Measurements from ENCODE around the gene KLHL41. TPM values are rescaled to one million over a fixed set of nuclear protein-coding genes. Genes with fewer than 3 reads are reported as not detected.

Gene KLHL41
- total RNA-seq, 2 experiments from 2014 or later, result not detected

GRCh38 chr2:169495310-169495928 is 14.1 kb upstream of the KLHL41 start:
- H3K27me3 Mint-ChIP-seq, result no peaks in the 10 kb centered on the region
- CTCF ChIA-PET, result no interaction called here
- H3K4me3 Mint-ChIP-seq, result no peak overlapping the region
- POLR2A ChIA-PET, result no interaction called here
- Histone ChIP-seq H3K4me3 (ENCODE audit: low read length) (no peak overlapping the region), H3K36me3 (ENCODE audit: insufficient read depth, low read length) (no peaks in the 10 kb centered on the region), H3K27me3 (ENCODE audit: control insufficient read depth in 1 of 2, insufficient read depth in 2 of 2, low read length in 2 of 2) (no peaks in the 10 kb centered on the region), H3K27ac (ENCODE audit: low read depth in 1 of 2, low read length in 2 of 2) (no peak overlapping the region), H3K9me3 (ENCODE audit: control insufficient read depth in 1 of 2, insufficient read depth in 1 of 2, low read length in 2 of 2) (no peaks in the 10 kb centered on the region), H3K4me1 (ENCODE audit: insufficient read depth, low read length) (no peaks in the 10 kb centered on the region)
- TF ChIP-seq CTCF (IDR thresholded peaks at IDR 0.05), result no peak
- H3K27ac Mint-ChIP-seq, result no peak overlapping the region
- peaks cover 14% of the 10 kb centered on the region for H3K36me3 Mint-ChIP-seq (ENCODE audit: low read depth)
- intact Hi-C loops (cut with DNase I, micrococcal nuclease), result no loop called here
- DNase-seq (no peak), ATAC-seq (ENCODE audit: poor library complexity) (no peak)
- H3K9me3 Mint-ChIP-seq, result no peaks in the 10 kb centered on the region
- H3K4me1 Mint-ChIP-seq (ENCODE audit: low read depth), result no peaks in the 10 kb centered on the region

GRCh38 chr2:169504651-169505050 is 4.9 kb upstream of the KLHL41 start:
- Mint-ChIP-seq H3K4me3 (no peak overlapping the region), H3K27me3 (no peaks in the 10 kb centered on the region), H3K9me3 (no peaks in the 10 kb centered on the region), H3K27ac (no peak overlapping the region), H3K4me1 (ENCODE audit: low read depth) (no peaks in the 10 kb centered on the region), H3K36me3 (ENCODE audit: low read depth) (peaks cover 7% of the 10 kb centered on the region)
- ATAC-seq (ENCODE audit: poor library complexity) (no peak), DNase-seq (no peak)
- H3K4me1 ChIP-seq (ENCODE audit: insufficient read depth, low read length), result no peaks in the 10 kb centered on the region
- TF ChIP-seq CTCF (IDR thresholded peaks at IDR 0.05), result no peak
- no peak overlapping the region for H3K27ac ChIP-seq (ENCODE audit: low read depth in 1 of 2, low read length in 2 of 2)
- ChIA-PET POLR2A (no interaction called here), CTCF (no interaction called here)
- H3K27me3 ChIP-seq (ENCODE audit: control insufficient read depth in 1 of 2, insufficient read depth in 2 of 2, low read length in 2 of 2), result no peaks in the 10 kb centered on the region
- no peaks in the 10 kb centered on the region for H3K36me3 ChIP-seq (ENCODE audit: insufficient read depth, low read length)
- no peaks in the 10 kb centered on the region for H3K9me3 ChIP-seq (ENCODE audit: control insufficient read depth in 1 of 2, insufficient read depth in 1 of 2, low read length in 2 of 2)
- H3K4me3 ChIP-seq (ENCODE audit: low read length), result no peak overlapping the region
- intact Hi-C loops (cut with DNase I, micrococcal nuclease), result no loop called here

GRCh38 chr2:169507698-169508097 is 1.8 kb upstream of the KLHL41 start:
- ChIA-PET POLR2A (no interaction called here), CTCF (no interaction called here)
- H3K4me3 ChIP-seq (ENCODE audit: low read length), result no peak overlapping the region
- no peaks in the 10 kb centered on the region for H3K9me3 Mint-ChIP-seq
- DNase-seq (no peak), ATAC-seq (ENCODE audit: poor library complexity) (no peak)
- H3K4me1 Mint-ChIP-seq (ENCODE audit: low read depth), result no peaks in the 10 kb centered on the region
- H3K36me3 ChIP-seq (ENCODE audit: insufficient read depth, low read length), result no peaks in the 10 kb centered on the region
- peaks cover 7% of the 10 kb centered on the region for H3K36me3 Mint-ChIP-seq (ENCODE audit: low read depth)
- intact Hi-C loops (cut with DNase I, micrococcal nuclease), result no loop called here
- H3K27ac ChIP-seq (ENCODE audit: low read depth in 1 of 2, low read length in 2 of 2), result no peak overlapping the region
- no peak overlapping the region for H3K4me3 Mint-ChIP-seq
- no peak overlapping the region for H3K27ac Mint-ChIP-seq
- H3K27me3 ChIP-seq (ENCODE audit: control insufficient read depth in 1 of 2, insufficient read depth in 2 of 2, low read length in 2 of 2), result no peaks in the 10 kb centered on the region
- H3K9me3 ChIP-seq (ENCODE audit: control insufficient read depth in 1 of 2, insufficient read depth in 1 of 2, low read length in 2 of 2), result no peaks in the 10 kb centered on the region
- no peaks in the 10 kb centered on the region for H3K4me1 ChIP-seq (ENCODE audit: insufficient read depth, low read length)
- no peak for TF ChIP-seq CTCF (IDR thresholded peaks at IDR 0.05)
- no peaks in the 10 kb centered on the region for H3K27me3 Mint-ChIP-seq
